Measurements from ENCODE around the gene ZNF169. TPM values are rescaled to one million over a fixed set of nuclear protein-coding genes. Genes with fewer than 3 reads are reported as not detected.

Gene ZNF169
- total and polyA plus RNA-seq, 2 donors (not counting 3 experiments of a cell fraction or from before 2014, with no cell fraction given) = 5.4 to 7.7 TPM

DNA sequence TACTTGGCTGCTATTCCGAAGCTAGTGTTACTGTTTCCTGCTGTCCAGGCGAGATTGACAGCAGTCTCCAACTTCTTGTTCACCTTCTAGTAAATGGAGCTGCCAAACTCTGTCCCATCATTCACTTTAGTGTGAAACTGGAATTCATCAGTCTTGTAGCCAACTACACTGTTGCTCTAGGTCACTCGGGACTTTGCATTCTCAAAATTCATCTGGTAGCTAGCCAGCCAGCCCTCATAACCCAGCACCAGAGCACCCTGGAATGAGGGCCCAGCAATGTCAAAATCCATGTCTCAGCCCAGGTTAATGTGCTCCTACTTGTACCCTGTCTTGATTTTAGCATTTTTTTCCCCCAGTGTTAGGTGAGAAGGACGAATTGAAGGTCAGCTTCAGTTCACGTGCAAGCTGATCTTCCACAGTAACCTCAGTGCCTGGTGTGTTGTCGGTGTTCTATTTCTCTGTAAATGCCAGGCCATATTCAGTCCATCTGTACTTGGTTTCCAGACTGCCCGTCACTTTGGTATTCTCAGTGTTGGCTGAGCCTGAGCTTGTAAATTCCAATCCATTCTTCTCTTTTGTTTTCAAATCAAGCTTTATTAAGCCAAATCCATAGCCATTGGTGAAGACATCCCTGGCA is 28.9 kb downstream of the ZNF169 start:
- ChIA-PET CTCF (no interaction called here), POLR2A (no interaction called here)
- FAIRE-seq = no peak

More for the DNA sequence above, 28.9 kb downstream of the ZNF169 start:
- H3K9me3 ChIP-seq (replicated peaks; ENCODE audit: control insufficient read depth, insufficient read depth, low read length) = no peaks in the 10 kb centered on the region
- H3K27me3 ChIP-seq (ENCODE audit: control insufficient read depth in 2 of 2, insufficient read depth in 2 of 2, low read length in 2 of 2) = no peaks in the 10 kb centered on the region
- no peaks in the 10 kb centered on the region for H3K79me2 ChIP-seq (ENCODE audit: control insufficient read depth, insufficient read depth, low read length)
- H3K4me1 ChIP-seq (ENCODE audit: control insufficient read depth, extremely low read depth, insufficient read depth, low read length) = no peaks in the 10 kb centered on the region
- intact Hi-C loops (cut with micrococcal nuclease) (no loop called here), dilution Hi-C loops (cut with MboI; ENCODE audit: extremely low pct_ligation_motif_present, low sequenced_read_pairs) (no loop called here)
- no peak overlapping the region for H3K4me2 ChIP-seq (ENCODE audit: insufficient read depth, low read length)
- H2AFZ ChIP-seq (ENCODE audit: low read depth, low read length) = no peak overlapping the region
- no peak overlapping the region for H3K4me3 ChIP-seq (replicated peaks in 1 of 3; ENCODE audit: insufficient read depth in 1 of 3, low read depth in 1 of 3, low read length in 3 of 3)
- no peaks in the 10 kb centered on the region for H3K9me1 ChIP-seq (replicated peaks; ENCODE audit: control insufficient read depth, extremely low read depth, insufficient read depth, low read length)
- no peak for TF ChIP-seq EZH2 (IDR thresholded peaks at IDR 0.05; ENCODE audit: borderline replicate concordance, low read depth, low read length, severe bottlenecking)
- no peak for TF ChIP-seq POLR2A (IDR thresholded peaks at IDR 0.05; ENCODE audit: low read depth, low read length)
- no peak for TF ChIP-seq MYC (IDR thresholded peaks at IDR 0.05; ENCODE audit: low read depth, low read length)
- TF ChIP-seq POLR2AphosphoS5 (IDR thresholded peaks at IDR 0.05; ENCODE audit: insufficient read depth, low read depth, low read length) = no peak
- TF ChIP-seq JUN (IDR thresholded peaks at IDR 0.05; ENCODE audit: borderline replicate concordance, insufficient read depth, insufficient read length, low read depth) = no peak
- TF ChIP-seq, protein P1, sequence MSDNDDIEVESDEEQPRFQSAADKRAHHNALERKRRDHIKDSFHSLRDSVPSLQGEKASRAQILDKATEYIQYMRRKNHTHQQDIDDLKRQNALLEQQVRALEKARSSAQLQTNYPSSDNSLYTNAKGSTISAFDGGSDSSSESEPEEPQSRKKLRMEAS (IDR thresholded peaks at IDR 0.05; ENCODE audit: insufficient read depth, insufficient read length) = no peak
- no peak for TF ChIP-seq GATA2 (IDR thresholded peaks at IDR 0.05; ENCODE audit: insufficient read depth, insufficient read length, low read depth, low read length)
- TF ChIP-seq FOS (IDR thresholded peaks at IDR 0.05; ENCODE audit: borderline replicate concordance, insufficient read depth, low read length) = no peak
- TF ChIP-seq, protein P2, sequence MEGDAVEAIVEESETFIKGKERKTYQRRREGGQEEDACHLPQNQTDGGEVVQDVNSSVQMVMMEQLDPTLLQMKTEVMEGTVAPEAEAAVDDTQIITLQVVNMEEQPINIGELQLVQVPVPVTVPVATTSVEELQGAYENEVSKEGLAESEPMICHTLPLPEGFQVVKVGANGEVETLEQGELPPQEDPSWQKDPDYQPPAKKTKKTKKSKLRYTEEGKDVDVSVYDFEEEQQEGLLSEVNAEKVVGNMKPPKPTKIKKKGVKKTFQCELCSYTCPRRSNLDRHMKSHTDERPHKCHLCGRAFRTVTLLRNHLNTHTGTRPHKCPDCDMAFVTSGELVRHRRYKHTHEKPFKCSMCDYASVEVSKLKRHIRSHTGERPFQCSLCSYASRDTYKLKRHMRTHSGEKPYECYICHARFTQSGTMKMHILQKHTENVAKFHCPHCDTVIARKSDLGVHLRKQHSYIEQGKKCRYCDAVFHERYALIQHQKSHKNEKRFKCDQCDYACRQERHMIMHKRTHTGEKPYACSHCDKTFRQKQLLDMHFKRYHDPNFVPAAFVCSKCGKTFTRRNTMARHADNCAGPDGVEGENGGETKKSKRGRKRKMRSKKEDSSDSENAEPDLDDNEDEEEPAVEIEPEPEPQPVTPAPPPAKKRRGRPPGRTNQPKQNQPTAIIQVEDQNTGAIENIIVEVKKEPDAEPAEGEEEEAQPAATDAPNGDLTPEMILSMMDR (IDR thresholded peaks at IDR 0.05; ENCODE audit: extremely low read depth in 1 of 2, insufficient read depth in 1 of 2, low read depth in 1 of 2, low read length in 2 of 2) = no peak
- DNase-seq (ENCODE audit: low read depth, low spot score) = no peak
- H3K27ac ChIP-seq (ENCODE audit: insufficient read depth, low read depth, low read length) = no peak overlapping the region
- H4K20me1 ChIP-seq (replicated peaks; ENCODE audit: control insufficient read depth, extremely low read depth, insufficient read depth, low read length) = no peaks in the 10 kb centered on the region
- peaks cover 0 to 2% of the 10 kb centered on the region in 2 experiments for H3K36me3 ChIP-seq (ENCODE audit: control insufficient read depth in 2 of 2, extremely low read depth in 1 of 2, insufficient read depth in 2 of 2, low read length in 2 of 2)
- BruUV-seq (replicated peaks) = no TSS peak
- no peak overlapping the region for H3K9ac ChIP-seq (replicated peaks; ENCODE audit: extremely low read depth, insufficient read depth, low read length)

Data from endothelial cell of umbilical vein (primary cell).